WTC11 (cell line): ENCODE results near the gene FOXJ3.

Source experiments
- CTCF ChIP-seq: fragments of 200-600 bp; IDR thresholded peaks from 2 replicates; pipeline ENCODE4 v1.8.0; 2022; ENCODE audit warnings: antibody characterized with exemption
- ERG ChIP-seq: fragments of 250-450 bp; sonication (Bioruptor Pico); IDR thresholded peaks from 2 replicates; pipeline ENCODE4 v1.8.0; 2021; ENCODE audit warnings: mild to moderate bottlenecking
- ESRRA ChIP-seq: sonication (generic); formaldehyde crosslinking; IDR thresholded peaks from 2 replicates; pipeline ENCODE4 v1.8.1; 2022; ENCODE audit warnings: mild to moderate bottlenecking, missing genetic modification reagents, borderline replicate concordance
- FOXJ3 ChIP-seq: sonication (generic); formaldehyde crosslinking; IDR thresholded peaks from 2 replicates; pipeline ENCODE4 v1.9.0; 2021; ENCODE audit warnings: missing genetic modification reagents, mild to moderate bottlenecking, borderline replicate concordance
- FOXP1 ChIP-seq: sonication (generic); formaldehyde crosslinking; IDR thresholded peaks from 2 replicates; pipeline ENCODE4 v1.8.0; 2022; ENCODE audit warnings: missing genetic modification reagents, mild to moderate bottlenecking, moderate library complexity, borderline replicate concordance
- HMGXB4 ChIP-seq: sonication (generic); formaldehyde crosslinking; IDR thresholded peaks from 2 replicates; pipeline ENCODE4 v1.8.1; 2023; ENCODE audit warnings: mild to moderate bottlenecking, moderate library complexity, missing genetic modification reagents
- NFE2L1 ChIP-seq: sonication (generic); formaldehyde crosslinking; IDR thresholded peaks from 2 replicates; pipeline ENCODE4 v1.8.1; 2023; ENCODE audit warnings: missing genetic modification reagents
- PRDM15 ChIP-seq: sonication (generic); formaldehyde crosslinking; IDR thresholded peaks from 2 replicates; pipeline ENCODE4 v1.8.0; 2022; ENCODE audit warnings: missing genetic modification reagents
- SP1 ChIP-seq: sonication (generic); formaldehyde crosslinking; conservative IDR thresholded peaks from 2 replicates; pipeline ENCODE4 v1.8.1; 2022; ENCODE audit warnings: missing genetic modification reagents
- STAT6 ChIP-seq: sonication (generic); formaldehyde crosslinking; conservative IDR thresholded peaks from 2 replicates; pipeline ENCODE4 v1.8.1; 2023; ENCODE audit warnings: mild to moderate bottlenecking, low read depth, missing genetic modification reagents, moderate library complexity
- ZNF532 ChIP-seq: fragments of 250-450 bp; sonication (Bioruptor Pico); IDR thresholded peaks from 2 replicates; pipeline ENCODE4 v1.9.0; 2021; ENCODE audit warnings: mild to moderate bottlenecking, borderline replicate concordance

- TF ChIP-seq CTCF (no peak), ESRRA (CRISPR knock-in tag) (no peak), PRDM15 (CRISPR knock-in tag) (no peak), FOXP1 (CRISPR knock-in tag) (no peak), ERG (CRISPR knock-in tag) (no peak), ZNF532 (CRISPR knock-in tag) (no peak), FOXJ3 (CRISPR knock-in tag) (no peak), HMGXB4 (CRISPR knock-in tag) (no peak), SP1 (CRISPR knock-in tag) (no peak), STAT6 (CRISPR knock-in tag) (no peak), NFE2L1 (no peak)
Measured at GRCh38 chr1:42259059-42259738, 75.8 kb downstream of the FOXJ3 start.
